HG02759 (cell line): Measurements from ENCODE around the gene FYCO1.
A peak's percentile ranks its signal among the peaks of the same experiment; 100 is the strongest.

Experiments
- ATAC-seq: cut with Tn5 transposase; IDR thresholded peaks from one replicate; pipeline ENCODE4 v1.9.1; 2021; ENCODE audit warnings: mild to moderate bottlenecking, moderate library complexity; ENCODE audit not compliant: unreplicated experiment

FYCO1 gene

DNA sequence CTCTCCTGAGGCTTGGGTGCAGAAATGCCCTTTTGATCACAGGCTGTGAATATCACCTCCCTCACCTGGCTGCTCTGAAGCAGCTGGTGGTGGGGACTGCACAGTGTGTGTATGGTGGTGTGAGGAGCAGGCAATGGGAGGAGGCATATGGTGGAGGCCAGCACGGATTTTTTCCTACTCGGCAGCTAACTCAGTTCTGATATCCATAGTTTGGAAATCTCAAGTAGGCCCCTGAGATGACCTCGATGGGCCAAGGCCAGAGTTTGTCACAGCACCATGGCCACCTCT lies 73.6 kb downstream of the FYCO1 start:
- no peak for ATAC-seq

DNA sequence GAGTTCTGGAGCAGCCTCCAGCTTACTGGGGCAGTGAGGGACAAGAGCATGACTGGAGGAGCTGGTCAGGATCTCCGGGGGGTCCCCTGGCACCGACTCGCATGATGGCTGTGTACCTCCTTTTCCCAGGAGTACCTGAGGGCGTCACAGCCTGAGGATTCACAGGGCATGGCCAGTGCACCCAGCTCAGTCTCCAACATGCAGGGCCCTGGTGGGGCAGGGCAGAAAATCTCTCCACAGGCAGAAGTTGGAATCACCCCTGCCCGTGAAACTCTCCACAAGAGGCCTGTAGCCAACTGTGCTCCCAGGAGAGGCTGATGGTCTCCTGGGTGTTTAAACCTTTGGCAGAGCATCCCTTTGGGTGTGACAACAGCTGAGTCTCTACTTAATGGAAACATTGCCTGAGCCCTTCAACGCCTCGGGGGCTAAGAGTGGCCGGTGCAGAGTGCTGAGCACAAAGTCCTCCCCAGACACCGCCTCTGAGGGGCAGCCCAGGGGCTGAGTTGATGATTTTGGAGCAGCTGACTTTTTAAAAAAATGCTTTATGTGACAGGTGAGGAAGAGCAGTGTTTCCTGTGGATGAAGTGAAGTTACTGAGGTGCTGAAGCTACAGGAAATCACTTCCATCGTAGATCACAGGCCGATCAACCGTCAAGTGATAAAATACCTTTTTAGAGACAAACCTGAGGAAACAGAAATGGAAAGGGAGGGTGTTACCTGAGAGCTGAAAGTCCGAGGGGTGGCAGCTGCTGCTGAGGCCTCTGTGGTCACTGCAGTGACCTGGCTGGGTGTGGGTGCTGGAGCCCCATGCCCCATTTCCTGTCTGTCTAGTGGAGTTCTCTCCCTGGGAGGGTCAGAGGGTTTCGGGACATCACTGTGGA lies 74.2 kb downstream of the FYCO1 start:
- ATAC-seq, result no peak

DNA sequence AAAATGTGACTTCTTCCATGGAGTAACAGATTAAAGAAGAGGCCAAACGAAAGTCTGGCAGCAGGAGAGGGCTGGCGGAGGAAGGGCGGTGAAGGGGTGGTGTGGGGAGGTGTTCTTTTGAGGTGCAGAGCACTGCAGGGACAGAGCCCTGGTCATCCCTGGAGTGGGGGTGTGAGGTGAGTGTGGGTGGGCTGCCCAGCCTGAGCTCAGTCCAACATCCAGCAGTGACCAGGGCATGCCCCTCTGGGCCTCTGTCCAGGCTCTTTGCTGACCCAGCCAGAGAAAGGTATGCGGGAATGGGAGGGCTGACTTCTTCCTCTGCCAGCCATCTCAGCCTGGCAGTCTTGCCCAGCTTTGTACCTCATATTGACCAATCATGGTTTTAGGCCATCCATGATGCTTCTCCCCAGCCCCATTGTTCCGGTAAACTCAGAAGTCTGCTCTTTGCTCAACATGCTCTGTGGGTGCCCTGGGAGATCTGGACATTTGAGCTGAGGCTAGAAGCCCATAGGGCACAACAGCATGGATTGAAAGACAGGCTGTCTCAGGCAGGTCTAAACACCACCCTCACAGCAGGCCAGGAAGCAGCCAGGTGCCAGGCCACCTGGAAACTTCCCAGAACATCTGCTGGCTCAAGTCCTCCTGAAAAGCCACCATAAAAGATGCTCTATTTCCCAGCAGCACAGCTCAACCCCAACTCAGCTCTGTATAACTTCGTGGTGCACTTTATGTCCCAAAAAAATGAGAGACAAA lies 78.3 kb downstream of the FYCO1 start:
- ATAC-seq, result no peak

DNA sequence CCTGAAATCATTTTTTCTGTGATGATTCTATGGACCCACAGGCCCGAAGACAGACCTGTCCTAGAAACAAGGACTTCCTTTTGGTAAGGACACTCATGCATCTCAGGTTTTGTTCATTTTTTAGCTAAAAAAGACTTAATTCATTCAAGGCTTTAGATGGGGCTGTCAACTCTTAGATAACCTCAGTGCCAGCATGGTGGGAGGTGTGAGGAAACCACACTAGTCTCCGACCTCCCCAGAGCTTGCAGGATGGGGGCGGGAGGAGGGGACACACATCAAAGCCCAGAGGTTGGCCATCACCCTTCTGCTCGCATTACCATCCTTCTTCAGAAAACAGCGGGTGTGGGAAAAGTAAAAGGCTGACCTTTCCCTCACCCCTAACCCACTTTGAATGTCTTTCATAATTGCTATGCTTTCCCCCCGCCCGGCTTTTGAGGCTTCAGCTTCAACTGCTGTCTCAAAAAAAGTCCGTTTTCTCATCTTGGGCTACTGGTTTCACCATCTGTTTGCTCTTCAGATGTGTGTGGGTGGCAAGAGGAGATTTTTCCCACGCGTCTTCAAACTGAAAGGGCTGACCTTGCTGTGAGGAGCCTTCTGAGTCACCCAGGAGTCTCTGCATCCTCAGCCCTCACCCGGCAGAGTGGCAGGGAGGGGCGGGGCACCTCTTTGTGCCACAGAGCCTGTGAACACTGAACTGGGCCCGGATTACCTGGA lies 79.9 kb downstream of the FYCO1 start:
- ATAC-seq, result peak; percentile 92

DNA sequence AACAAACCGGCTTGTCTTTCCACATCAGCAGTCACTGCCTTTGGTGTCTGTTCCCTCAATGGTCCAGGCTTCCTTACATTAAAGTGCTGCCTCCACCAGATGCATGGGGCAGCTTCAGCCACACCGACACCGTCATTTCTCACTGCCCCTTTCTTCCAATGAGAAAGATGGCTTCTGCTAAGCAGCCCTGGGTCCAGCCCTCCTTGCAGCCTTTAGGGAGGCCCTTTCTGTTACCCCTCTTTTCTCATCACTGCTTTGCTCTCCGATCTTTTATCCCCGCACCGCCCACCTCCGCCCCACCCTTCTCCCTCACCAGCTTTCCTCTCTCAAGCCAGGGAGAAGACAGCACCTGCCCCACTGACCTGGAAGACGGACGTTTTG lies 80.6 kb downstream of the FYCO1 start:
- ATAC-seq, result no peak

DNA sequence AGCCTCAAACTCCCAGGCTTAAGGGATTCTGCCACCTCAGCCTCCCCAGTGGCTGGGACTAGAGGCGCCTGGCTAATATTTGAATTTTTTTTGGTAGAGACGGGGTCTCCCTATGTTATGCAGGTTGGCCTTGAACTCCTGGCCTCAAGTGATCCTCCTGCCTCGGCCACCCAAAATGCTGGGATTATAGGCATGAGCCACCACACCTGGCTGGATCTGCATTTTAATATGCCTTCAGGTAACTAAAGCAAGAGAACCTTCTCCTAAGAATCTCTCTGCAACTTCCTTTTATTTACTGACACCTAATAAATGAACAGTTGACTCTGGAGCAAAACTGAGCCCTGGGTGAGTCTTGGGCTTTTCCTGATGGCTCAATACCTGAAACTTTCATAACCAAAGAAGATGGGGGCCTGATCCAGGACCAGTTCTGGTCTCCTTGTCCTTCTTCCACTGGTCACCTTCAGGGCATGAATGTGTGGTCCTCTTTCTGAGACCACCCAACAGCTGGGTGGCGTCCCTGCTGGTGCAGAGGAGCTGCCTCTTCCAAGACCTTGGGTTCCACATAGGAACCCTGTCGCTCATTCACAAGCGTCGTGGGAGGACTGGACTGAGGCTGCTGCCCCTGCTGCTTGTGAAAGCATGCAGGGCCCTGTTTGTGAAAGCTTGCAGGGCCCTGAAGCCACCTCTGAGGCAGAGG lies 81.1 kb downstream of the FYCO1 start:
- ATAC-seq, result no peak

DNA sequence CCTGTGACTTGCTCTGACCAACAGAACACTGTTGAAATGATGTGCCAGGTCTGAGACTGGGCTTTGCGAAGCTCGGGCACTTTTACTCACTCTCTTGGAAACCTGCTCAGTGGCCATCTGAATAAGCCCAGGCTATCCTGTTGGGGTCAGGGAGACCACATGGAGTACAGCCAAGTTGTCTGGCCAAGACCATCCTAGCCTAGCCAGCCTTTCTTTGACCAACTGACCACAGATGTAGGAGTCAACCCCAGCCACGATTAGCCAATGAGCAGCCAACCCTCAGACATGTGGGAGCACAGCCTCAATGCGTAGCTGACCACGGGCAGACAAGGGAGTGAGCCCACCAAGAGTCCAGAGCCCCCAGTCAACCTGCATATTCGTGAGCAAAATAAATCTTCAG lies 83.2 kb downstream of the FYCO1 start:
- no peak for ATAC-seq

DNA sequence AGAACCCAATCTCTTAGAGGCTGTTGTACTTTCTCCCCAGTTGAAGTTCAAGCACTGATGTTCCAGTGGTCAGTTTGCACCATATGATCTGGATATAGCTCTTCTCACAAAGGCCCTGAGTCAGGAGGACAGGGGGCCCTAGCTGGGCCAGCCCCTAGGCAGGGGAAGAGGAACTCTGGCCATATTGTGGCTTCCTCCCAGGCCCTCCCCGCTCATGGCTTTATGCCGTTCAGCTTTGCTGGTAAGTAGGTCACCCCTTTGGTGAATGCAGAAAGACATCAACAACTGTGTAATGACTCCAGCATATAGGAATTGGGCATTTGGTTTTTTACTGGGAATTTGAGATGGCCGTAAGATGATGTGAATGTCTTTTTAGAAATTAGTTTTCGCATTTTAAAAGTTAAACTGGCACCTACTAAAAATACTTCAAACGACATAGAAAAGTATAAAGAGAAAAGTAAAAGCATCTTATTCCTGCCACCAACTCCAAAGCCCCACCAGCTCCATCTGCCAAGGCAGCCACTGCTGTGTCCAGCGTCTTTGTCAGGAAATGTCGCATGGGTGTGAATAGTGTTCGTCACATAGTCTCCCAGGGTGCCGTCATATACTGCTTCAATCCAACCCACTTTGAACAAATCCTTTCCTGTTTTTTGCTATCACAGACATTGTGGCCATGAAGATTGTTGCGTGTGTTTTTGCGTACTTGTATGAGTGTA lies 84.0 kb downstream of the FYCO1 start:
- ATAC-seq, result no peak

DNA sequence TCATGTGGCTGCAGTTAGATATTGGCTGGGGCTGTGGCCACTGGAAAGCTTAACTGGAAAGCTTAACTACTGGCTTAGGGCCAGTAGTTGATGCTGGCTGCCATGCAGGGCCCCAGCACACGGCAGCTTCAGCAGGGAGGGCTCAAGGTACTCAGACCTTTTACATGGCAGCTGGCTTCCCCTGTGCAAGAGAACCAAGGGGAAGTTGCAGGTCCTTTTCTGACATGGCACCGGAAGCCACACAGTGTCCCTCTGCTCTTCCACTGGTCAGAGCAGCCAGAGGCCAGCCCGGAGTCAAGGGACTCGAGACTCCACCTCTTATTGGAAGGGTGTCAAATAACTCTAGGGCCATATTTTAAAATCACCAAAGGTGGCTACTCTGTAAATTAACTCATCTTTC lies 84.7 kb downstream of the FYCO1 start:
- ATAC-seq, result no peak

DNA sequence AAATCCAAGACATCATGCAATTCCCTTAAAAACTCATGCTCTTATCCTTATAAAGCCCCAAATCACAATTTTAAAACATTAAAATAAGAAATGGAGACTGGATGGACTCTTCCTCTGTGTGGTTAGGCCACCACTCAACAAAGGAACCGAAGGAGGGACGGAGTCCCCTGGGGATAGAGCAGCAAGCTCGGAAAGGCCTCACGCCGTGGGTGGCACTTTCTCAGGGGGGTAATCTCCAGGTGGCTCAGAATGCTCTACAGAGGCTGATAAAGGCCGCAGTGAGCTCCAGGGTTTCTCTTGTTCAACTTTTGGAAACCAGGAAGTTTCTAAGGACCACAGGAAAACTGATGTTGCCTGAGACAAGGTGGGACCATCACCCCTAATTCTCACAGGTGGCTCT lies 86.1 kb downstream of the FYCO1 start:
- ATAC-seq, result peak; percentile 42

DNA sequence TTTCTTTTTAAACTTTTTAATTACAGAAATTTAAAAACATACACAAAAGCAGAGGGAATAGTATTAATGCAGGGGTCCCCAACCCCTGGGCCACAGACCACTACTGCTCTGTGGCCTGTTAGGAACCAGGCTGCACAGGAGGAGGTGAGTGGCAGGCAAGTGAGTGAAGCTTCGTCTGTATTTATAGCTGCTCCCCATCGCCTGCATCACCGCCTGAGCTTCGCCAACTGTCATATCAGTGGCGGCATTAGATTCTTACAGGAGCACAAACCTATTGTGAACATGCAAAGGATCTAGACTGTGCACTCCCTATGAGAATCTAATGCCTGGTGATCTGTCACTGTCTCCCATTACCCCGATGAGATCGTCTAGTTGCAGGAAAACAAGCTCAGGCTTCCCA lies 86.9 kb downstream of the FYCO1 start:
- ATAC-seq, result no peak

DNA sequence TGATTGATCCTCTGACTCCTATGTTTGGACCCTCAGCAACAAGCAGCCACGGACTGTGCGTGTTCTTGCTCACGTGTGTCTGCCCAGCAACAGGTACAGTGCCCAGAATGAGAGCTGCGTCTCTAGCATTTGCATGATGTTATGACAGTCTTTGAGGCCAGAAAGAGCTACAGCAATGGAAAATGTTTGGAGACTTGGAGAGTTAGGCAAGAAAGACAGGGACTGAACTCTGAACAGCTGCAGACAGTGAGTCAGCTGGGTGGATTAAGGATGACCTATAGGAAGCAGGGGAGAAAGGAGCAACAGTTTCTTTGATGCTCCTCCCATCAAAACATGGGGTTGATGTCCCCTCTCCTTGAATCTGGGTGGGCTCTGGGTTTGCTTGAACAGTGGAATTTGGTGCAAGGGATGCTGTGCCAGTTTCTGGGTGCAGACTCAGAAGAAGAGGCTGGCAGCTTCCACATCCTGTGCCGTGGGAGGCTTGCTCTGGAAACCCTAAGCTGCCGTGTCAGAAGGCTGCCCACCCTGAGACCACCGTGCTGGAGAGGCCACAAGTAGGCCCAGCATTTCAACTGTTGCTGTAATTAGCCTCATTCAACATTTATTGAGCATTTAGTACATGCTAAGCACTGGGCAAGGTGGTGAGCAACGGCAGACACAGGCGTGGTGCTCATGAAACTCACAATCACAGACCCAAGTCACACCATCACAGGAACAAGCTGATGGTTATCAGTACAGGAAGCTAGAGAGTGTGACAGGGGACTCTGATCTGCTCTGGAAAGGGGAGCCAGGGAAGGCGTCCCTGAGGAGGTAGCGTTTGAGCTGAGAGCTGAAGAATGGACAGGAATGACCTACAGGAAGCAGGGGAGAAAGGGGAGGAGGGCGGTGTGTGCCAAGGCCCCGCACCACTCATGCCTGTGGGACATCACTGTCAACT lies 87.6 kb downstream of the FYCO1 start:
- ATAC-seq, result no peak

DNA sequence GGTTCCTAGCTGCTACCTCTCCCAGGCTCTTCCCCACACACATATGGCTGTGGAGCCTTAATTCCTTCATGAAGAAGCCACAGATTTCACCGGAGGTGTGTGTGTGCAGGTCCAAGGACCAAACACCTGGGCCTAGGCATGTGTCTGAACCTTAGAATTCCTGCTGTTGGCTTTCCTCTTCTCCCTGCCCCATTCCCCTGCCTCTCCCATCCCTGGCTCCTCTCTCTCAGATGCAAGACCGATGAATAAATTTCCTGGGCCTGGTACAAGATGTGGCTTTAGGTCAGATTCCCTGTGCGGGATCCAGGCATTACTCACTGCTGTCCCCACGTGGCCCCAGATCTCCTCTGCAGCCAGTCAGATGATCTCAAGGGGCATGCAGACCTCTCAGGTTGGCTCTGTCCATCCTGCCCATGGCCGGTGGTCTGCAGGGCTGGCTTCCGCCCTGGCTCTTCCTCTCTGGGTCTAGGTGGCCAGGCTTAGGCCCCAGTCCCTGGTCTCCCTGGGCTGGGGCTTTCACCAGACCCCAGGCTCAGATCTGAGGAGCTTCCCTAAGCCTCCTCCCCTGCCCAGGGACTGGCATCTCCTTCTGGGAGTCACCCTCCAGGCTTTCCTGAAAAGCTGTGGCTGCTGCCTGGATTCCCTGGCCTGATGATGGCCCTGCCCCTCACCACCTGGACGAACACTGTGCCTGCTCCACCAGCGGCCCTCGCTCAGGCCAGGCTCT lies 88.8 kb downstream of the FYCO1 start:
- no peak for ATAC-seq

DNA sequence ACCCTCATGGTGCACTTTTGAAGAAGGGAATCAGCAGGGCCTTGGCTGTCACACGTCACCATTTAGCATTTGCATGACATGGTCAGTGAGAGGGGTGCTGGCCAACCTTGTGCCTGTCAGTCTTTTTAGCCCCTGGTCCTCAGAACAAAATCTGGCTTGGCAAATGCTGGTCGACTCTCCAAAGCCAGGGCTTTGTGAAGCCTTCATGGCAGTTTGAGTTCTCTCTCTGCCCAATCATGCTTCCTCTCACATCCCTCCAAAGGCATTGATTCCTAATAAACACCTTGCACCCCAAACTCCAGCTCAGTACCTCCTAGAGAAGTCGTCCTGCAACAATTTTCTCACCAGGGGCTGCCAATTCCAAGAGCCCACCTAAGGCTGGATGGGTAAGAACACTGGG lies 89.9 kb downstream of the FYCO1 start:
- no peak for ATAC-seq

DNA sequence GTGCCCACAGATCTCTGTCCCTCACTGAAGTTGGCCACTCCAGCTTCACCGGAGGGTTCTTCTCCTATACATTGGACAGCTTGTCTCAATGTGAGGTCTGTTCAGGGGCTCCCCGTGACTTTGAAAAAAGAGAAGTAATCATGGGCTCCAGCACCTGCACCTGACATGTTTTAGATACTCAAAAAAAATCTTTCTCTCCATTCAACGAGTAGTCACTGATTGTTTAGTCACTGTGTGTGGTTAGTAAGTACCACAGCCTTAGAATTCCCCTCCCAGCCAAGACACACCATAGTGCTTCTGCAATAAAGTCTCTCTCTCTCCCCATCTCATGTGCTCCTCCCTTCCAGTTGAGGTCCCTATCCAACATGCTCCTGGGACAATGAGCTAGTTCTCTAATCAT lies 90.7 kb downstream of the FYCO1 start:
- no peak for ATAC-seq

DNA sequence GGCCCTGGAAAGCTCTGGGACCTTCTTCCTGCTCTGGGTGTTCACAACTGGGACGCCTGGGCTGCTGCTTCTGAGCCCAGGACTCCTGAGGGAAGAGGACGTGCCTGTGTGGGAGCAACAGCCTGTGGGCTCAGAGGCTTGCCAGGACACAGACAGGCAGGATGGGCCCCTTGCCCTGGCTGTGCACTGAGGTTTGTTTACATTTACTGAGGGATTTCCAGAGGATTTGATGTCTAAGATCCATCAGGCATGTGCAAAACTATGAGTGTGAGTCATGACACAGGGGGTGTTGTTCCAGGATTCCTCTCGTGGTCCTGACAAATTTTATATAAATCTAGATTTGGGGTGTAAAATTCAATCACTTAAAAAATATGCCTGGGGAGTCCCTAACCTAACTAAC lies 98.7 kb downstream of the FYCO1 start:
- ATAC-seq, result no peak

DNA sequence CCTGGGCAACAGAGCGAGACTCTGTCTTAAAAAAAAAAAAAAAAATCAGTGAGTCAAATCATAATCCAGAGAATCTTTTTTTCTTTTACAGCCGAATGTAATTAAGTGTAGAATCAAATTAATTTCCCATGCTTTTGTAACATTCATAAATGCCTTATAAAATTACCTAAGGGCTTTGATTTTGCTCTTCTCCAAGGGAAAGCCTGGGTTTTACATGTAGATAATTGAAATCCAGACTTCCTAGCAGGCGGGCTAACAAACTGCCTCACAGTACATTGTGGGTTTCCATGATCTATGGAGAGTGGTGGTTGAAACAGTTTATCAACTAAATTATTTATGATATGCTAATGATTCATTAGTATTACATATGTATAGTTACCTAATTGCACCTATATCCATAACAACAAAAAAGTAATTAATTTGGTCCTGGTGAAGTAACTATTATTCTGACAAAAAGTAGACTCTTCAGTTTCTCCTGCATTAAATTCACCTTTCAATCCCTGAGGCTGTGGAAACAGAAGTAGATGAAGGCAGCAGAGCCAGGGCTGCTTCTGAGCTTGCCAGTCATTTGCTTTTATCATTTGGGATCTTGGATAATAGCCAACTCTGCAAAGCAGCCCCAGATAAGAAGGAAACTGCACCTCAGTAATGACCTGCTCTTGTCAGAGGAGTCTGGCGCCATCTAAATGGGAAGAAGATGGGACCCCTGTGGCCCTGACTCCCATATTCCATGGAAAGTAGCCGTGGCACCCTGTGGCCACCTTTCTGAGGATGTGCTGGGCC lies 99.7 kb downstream of the FYCO1 start:
- ATAC-seq, result no peak

DNA sequence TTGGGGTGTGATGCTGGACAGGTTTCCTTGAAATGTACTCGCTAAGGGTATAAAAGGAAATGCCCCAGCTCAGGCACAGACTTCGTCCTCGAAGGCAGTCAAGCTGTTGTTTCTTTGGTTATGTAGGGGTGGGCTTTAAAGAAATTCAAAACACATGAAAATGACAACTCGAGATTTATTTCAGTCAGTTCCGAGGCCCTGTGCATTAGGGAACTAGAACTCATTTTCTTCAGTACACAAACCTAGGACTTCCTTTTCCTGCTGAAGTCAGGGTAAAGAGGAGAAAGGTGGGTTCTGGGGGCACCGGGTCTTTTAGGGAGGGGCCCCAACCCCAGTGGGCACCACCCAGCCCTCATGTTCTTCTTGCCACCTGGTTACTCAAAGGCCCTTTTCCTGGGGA lies 101.6 kb downstream of the FYCO1 start:
- no peak for ATAC-seq
